HG03196 (cell line): ENCODE measurements around the gene PHLDA3.
A peak's percentile ranks its signal among the peaks of the same experiment; 100 is the strongest.
"Not testable (repeated sequence)": the region's sequence is repeated elsewhere in the genome, so short reads cannot be mapped to it uniquely, and the experiment has no call there.

Experiments
- ATAC-seq: cut with Tn5 transposase; IDR thresholded peaks from one replicate; pipeline ENCODE4 v1.9.1; 2021; ENCODE audit not compliant: unreplicated experiment

The PHLDA3 gene

GRCh38 chr1:201488830-201489589 is 20.0 kb upstream of the PHLDA3 start:
- ATAC-seq: no peak

- ATAC-seq: no peak
These were observed 18.8 kb upstream of the PHLDA3 start for GRCh38 chr1:201487742-201488141.

DNA sequence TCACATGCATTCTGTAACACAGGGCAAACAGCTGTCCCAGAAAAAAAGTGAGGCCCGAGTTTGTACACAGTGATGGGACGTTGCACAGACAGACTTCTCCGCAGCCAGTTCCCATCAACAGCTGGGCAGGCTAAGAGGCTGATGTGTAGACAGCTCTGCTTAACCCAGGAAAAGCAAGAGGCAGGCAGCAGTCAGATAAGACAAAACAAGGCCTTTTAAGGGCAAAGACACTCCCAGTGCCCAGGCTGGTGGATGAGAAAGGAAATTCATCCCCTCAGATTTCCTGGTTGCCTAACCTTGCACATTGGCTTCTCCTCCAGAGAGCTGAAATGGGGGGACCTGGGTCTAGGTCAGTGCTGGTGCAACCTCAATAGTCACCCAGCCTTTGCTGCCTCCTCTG is 17.2 kb upstream of the PHLDA3 start:
- no peak for ATAC-seq

- no peak for ATAC-seq
These were observed 16.3 kb upstream of the PHLDA3 start for GRCh38 chr1:201485184-201485774.

DNA sequence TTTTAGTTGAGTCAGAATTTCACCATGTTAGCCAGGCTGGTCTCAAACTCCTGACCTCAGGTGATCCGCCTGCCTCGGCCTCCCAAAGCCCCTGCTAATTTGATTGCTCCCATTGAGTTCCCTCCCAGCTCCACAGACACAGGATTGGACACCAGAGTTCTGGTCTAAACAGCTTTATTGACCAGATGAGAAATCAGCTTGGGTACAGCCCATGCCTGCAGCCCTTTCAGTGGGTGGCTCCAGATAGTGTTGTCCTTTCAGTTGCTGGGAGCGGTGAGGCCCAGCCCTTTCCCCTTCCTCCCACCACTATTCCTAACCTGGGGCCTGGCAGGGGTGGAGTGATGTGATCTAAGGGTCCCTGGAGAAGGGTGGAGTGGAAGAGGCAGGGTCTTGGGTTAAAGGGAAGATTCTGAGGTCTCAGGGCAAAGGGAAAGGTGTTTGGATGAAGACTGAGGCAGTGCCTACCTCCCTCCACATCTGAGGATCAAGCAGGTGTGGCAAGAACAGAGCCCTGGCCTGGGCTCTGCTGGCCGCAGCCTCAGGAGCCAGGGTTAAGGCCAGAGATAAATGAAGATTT is 14.5 kb upstream of the PHLDA3 start:
- no peak for ATAC-seq

- ATAC-seq: no peak
These were observed 13.8 kb upstream of the PHLDA3 start for GRCh38 chr1:201482755-201483154.

DNA sequence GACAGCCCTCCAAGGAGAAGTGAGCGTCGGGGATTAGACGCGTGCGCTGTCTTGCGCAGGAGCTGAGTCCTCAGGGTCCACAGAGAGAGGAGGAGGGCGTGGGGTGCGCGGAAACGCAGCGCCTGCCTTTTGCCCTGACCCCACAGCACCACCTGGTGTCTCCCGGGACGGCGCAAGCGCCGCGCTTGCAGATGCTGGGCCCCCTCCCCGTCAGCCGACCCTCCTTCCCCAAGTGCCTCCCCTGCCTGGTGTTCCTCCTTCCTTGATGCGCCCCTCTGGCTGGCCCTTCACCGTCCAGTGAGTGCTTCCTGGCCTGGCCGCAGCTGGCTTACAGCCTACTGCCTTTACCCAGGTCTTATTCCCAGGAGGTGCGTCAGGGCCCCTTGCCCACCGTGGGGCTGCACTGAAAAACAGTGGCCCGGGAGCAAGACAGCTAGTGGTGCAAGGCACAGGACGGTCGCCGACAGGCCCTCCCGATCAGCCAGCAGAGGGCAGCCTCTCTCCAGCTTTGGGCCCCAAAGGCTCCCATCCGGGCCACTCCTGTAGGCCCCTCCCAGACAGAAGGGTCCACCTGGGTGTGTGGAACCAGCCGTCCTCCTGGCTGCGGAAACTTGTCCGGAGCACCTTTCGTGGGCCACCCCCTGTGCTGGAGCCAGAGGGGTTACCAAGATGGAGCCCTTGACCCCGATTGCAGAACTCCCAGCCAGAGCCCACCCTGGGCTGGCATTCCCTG is 12.9 kb upstream of the PHLDA3 start:
- ATAC-seq: peak; percentile 68

DNA sequence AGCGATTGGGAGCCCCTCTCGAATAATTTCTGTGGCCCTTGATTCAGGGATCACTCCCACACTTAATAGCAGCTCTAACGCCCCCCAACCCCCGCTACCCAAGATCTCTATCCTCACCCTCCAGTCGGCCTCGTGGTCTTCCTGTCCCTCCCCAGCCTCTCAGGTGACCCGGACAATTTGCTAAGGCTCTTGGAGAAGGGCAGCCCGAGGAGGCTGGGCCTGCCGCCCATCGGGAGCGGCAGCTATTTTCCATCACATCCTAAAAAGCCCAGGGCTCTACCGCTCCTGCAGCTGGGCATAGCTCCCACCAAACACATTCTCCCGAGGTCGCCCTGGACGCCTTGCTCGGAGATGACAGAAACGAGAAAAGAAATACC is 12.0 kb upstream of the PHLDA3 start:
- no peak for ATAC-seq

DNA sequence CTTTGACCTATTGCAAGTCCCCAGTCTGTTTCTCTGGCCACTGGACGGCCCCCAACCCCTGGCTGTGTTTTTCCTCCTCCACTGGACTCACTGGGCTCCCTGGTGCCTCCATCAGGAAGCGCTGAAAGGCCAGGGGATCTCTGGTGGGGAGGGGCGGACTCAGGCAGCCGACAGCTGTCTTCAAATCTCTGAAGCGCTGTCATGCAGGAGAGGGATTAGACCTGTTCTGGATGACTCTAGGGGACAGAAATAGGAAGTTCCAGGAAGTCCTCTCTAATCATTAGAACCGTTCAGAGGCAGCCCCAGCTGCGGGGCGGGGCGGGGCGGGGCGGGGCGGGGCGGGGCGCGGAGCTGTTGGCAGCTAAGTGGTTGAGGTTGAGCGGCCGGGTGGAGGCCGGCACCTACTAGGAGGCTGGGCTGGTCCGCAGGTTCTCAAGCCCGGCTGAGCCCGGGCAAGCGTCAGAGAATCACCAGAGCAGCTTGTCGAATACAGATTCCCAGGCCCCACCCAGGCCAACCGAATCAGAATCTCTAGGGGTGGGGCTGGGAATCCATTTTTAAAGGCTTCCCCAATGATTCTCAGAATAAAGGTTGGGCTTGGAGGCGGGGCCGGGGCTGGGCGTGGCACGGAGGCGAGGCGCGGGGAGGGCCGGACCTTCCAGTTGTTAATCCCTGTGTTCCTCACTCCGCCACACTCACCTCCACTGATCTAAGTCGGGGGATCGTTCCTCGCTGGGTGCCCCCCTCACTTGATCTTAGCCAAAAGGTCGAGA is 11.4 kb upstream of the PHLDA3 start:
- ATAC-seq: peak; percentile 41

DNA sequence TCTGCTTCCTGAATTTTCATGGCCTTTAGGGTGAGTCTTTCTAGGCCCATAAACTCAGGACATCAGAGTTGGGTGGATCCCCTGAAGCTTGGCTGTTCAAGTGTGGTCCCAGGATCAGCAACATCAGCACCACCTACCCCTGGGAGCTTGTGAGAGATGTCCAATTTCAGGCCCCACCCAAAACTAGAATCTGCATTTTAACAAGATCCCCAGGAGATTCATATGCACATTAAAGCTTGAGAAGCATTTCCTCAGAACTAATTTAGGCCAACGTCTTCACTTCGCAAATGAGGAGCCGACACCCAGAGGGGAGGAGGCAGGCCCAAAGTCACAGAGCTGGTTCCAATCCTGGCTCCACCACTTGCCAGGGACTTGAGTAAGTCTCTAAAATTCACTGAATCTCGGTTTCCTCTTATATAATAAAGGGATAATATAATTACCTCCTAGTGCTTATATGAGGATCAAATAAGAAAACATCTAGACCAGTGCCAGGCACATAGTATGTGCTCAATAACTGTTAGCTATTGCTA is 10.3 kb upstream of the PHLDA3 start:
- ATAC-seq: no peak

DNA sequence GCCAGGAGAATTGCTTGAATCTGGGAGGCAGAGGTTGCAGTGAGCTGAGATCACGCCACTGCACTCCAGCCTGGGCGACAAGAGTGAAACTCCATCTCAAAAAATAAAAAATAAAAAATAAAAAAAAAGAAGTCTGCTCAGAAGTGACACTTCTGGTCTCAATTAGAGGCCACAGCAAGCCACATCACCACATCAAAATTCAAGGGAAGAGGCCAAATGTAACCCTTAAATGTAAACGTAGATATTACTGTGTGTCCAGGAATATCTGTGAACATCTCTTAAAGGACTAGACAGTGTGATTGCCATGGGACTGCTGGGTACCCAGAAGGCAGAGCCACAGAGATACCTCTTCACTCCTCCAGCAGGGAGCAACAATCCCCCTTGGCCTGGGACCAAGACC is 9.7 kb upstream of the PHLDA3 start:
- ATAC-seq: not testable (repeated sequence)

- ATAC-seq: no peak
These were observed 7.8 kb upstream of the PHLDA3 start for GRCh38 chr1:201476670-201477344.

DNA sequence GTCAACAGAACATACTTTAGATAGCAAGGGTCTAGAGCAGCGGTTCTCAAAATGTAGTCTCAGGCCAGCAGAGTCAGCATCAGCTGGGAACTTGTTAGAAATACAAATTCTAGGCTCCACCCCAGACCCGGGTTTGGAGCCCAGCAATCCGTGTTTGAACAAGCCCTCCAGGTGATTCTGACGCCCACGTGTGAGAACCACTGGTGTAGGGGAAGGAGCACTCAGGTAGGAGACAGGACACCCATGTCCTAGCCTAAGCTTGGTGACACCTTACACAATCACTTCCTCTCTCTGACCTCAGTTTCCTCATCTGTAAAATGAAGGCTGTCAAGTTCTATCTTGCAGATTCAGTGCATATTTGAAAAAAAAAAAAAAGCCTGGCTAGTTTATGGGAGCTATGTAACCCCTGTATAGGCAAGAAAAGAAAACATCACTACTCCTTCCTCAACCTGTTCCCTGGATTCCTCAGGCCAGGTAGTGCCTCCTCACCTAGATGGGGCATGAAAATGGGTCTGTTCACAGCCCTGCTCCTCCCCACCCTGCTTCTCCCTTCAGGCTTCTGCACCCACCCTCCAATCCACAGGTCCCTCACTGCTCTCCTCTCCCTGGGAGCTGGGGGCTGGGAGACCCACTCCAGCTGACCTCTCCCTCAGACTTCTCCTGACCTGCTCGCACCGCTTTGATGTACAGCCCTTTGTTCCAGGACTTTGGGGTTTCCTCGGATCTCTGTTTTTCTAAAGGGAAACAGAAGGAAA is 7.1 kb upstream of the PHLDA3 start:
- ATAC-seq: no peak

DNA sequence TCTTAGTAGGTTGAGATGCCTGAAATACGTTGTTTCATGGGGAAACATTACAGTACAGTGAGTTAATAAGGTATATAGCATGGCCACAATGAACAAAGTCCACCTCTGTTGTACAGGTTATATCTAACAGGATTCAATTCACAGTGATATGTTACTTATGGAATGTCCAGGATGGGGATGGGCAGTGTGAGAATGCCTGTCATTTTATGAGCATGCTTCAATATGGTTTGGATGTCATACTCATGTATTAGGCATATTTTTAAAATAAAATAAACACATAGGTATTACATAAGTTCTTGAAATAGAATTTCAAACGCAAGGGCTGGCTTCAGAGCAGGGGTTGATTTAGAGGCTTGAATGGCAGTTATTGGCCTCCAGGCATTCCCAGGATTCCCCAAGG is 6.1 kb upstream of the PHLDA3 start:
- no peak for ATAC-seq

GRCh38 chr1:201473296-201473695 is 4.3 kb upstream of the PHLDA3 start:
- no peak for ATAC-seq

- not testable (repeated sequence) for ATAC-seq
These were observed 3.3 kb upstream of the PHLDA3 start for GRCh38 chr1:201472321-201472720.

DNA sequence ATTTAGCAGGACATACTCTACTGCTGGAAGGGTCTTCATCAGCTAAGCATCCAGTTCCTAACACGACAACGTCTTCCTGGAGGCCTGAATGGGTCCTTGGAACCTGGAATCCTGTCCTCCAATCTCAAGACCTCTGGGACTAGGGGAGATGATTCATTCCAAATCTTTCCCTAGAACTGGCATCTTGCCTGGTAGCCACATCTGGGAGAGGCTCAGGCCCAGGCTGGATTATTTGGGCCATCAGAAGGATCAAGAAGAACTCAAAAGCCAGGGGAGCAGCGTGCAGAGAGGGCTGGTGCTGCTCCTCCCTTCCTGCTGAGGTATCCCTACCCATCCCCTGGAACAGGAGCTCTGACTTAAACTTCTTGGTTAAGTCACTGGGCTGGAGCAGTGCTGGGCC is 2.8 kb upstream of the PHLDA3 start:
- ATAC-seq: no peak

DNA sequence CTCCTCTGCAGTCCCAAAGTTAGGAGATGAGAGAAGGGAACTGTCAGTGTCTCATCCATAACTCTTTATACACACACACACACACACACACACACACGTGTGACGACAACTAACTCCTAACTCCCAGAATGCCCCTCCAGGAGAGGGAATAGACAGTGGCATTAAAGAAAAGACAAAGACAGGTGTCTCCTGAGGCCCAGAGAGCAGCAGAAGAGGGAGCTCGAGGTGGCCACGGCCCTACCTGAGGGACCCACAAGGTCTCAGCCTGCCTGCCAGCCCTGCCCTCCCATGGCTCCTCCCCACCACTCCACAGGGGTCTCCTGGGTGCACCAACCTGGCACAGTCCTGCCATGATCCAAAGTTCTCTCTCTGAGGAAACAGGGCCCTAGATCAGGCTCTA is 1.6 kb upstream of the PHLDA3 start:
- no peak for ATAC-seq

DNA sequence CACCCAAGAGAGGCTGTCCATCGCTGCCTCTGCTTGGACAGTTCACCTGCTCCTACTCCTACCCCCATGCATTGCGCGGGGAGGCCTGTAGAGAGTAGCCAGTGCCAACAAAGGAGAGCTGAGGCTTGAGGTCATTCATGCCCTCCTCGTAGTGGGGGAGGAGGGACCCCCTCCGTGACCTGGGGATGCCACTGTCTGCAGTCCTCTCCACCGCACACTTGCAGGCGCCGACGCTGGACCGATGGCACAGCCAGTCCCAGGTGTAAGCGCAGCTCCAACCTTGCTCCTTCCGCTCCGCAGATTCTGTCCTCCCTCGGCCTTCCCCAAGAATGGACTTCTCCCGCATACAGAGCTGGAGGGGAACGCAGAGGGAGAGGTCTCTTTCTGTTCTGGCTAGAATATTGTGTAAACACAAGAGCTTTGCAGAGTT is 672 bp upstream of the PHLDA3 start:
- no peak for ATAC-seq

DNA sequence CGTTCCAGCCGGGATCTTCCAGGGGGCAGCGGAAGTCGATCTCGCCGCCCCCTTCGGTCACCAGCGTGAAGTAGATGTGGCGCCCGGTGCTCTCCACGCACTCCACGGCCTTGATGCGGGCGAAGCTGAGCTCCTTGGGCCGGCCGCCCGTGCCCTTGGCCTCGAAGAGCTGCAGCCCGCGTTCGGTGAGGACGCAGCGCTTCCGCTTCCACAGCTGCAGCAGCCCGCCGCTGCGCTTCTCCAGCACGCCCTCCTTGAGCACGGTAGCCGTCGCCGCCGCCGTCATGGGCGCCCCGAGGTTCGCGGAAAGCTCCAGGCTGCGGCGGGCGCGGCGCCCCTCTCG is 516 bp downstream of the PHLDA3 start:
- ATAC-seq: peak; percentile 32
